ENCODE results near the gene SWAP70.

- TF ChIP-seq CTCF (IDR thresholded peaks at IDR 0.05; ENCODE audit: insufficient read depth, low read depth, low read length) (no peak), EZH2 (IDR thresholded peaks at IDR 0.05; ENCODE audit: insufficient read depth, low read length) (no peak)
Measured at GRCh38 chr11:9719566-9720289, 55.9 kb downstream of the SWAP70 start.

Data from astrocyte (in vitro differentiated cells and primary cell).